Neural cell (in vitro differentiated cells): ENCODE measurements around the gene PLAC8L1. TPM values are rescaled to one million over a fixed set of nuclear protein-coding genes. Genes with fewer than 3 reads are reported as not detected.

Experiments used
- H2AFZ ChIP-seq: fragments of 200-600, 300-800 bp; sonication (generic), shearing (Covaris generic); 2 replicates; pipeline ENCODE4 v1.6.0; 2014; ENCODE audit warnings: low read depth, mild to moderate bottlenecking, antibody characterized with exemption, low read length, moderate library complexity
- H3F3A ChIP-seq: fragments of 200-600 bp; shearing (Covaris generic); 2 replicates; pipeline ENCODE4 v1.6.1; 2016; ENCODE audit warnings: mild to moderate bottlenecking, moderate library complexity, mixed read lengths, antibody characterized with exemption, low read length; ENCODE audit not compliant: insufficient read depth, poor library complexity, severe bottlenecking
- H3K27ac ChIP-seq: fragments of 200-600, 300-800 bp; sonication (generic), shearing (Covaris generic); 2 replicates; pipeline ENCODE4 v1.5.1; 2014; ENCODE audit warnings: mild to moderate bottlenecking, low read length, moderate library complexity
- H3K27me3 ChIP-seq: fragments of 300-800, 200-600 bp; sonication (generic), shearing (Covaris generic); 2 replicates; pipeline ENCODE4 v1.6.0; 2014; ENCODE audit warnings: mild to moderate bottlenecking, low read depth, low read length, moderate library complexity; ENCODE audit not compliant: insufficient read depth
- H3K36me3 ChIP-seq: fragments of 300-800, 200-600 bp; sonication (generic), shearing (Covaris generic); 2 replicates; pipeline ENCODE4 v1.5.1; 2014; ENCODE audit warnings: mild to moderate bottlenecking, antibody characterized with exemption, low read length, moderate library complexity; ENCODE audit not compliant: insufficient read depth
- H3K4me2 ChIP-seq: fragments of 300-800, 200-600 bp; sonication (generic), shearing (Covaris generic); 2 replicates; pipeline ENCODE4 v1.6.0; 2014; ENCODE audit warnings: mild to moderate bottlenecking, low read length
- H3K4me3 ChIP-seq: fragments of 300-800, 200-600 bp; sonication (generic), shearing (Covaris generic); 2 replicates; pipeline ENCODE4 v1.5.1; 2014; ENCODE audit warnings: mild to moderate bottlenecking, low read length, moderate library complexity
- H3K79me2 ChIP-seq: fragments of 200-600 bp; shearing (Covaris generic); replicated peaks from 2 replicates; pipeline ENCODE4 v1.6.0; 2014; ENCODE audit warnings: mild to moderate bottlenecking, low read length, moderate library complexity; ENCODE audit not compliant: insufficient read depth
- H3K9ac ChIP-seq: fragments of 300-800, 200-600 bp; sonication (generic), shearing (Covaris generic); 2 replicates; pipeline ENCODE4 v1.6.1; 2016; ENCODE audit warnings: mild to moderate bottlenecking, low read length, mixed read lengths
- H3K9me2 ChIP-seq: fragments of 200-600 bp; shearing (Covaris generic); 2 replicates; pipeline ENCODE4 v1.6.1; 2016; ENCODE audit warnings: mild to moderate bottlenecking, low read length, mixed read lengths; ENCODE audit not compliant: insufficient read depth
- H3K9me3 ChIP-seq: fragments of 200-600, 300-800 bp; sonication (generic), shearing (Covaris generic); 2 replicates; pipeline ENCODE4 v1.6.1; 2016; ENCODE audit warnings: mild to moderate bottlenecking, mixed run types, low read length, moderate library complexity, mixed read lengths
- H4K20me1 ChIP-seq: fragments of 200-600 bp; shearing (Covaris generic); 2 replicates; pipeline ENCODE4 v1.6.1; 2016; ENCODE audit warnings: mild to moderate bottlenecking, mixed run types; ENCODE audit not compliant: insufficient read depth
- CTCF ChIP-seq: fragments of 450-650 bp; IDR thresholded peaks from 2 replicates; pipeline ENCODE4 v1.5.1; 2014; ENCODE audit warnings: antibody characterized with exemption, mild to moderate bottlenecking, moderate library complexity; ENCODE audit not compliant: poor library complexity, severe bottlenecking
- EP300 ChIP-seq: fragments of 450-650 bp; conservative IDR thresholded peaks from 2 replicates; pipeline ENCODE4 v1.6.1; 2014; ENCODE audit warnings: antibody characterized with exemption, mild to moderate bottlenecking, moderate library complexity; ENCODE audit not compliant: poor library complexity, severe bottlenecking
- EZH2 ChIP-seq: fragments of 200-600, 300-800 bp; shearing (Covaris generic), sonication (generic); IDR thresholded peaks from 2 replicates; pipeline ENCODE4 v1.6.1; 2014; ENCODE audit warnings: antibody characterized with exemption, low read length, borderline replicate concordance, mild to moderate bottlenecking; ENCODE audit not compliant: insufficient read depth, poor library complexity, severe bottlenecking
- MXI1 ChIP-seq: fragments of 450-650 bp; conservative IDR thresholded peaks from 2 replicates; pipeline ENCODE4 v1.6.1; 2014; ENCODE audit warnings: antibody characterized with exemption, mild to moderate bottlenecking; ENCODE audit not compliant: poor library complexity, severe bottlenecking
- POLR2AphosphoS5 ChIP-seq: IDR thresholded peaks from 2 replicates; pipeline ENCODE4 v1.6.1; 2012
- RAD21 ChIP-seq: fragments of 450-650 bp; conservative IDR thresholded peaks from 2 replicates; pipeline ENCODE4 v1.6.1; 2014; ENCODE audit warnings: antibody characterized with exemption, mild to moderate bottlenecking, moderate library complexity
- REST ChIP-seq: IDR thresholded peaks from 2 replicates; pipeline ENCODE4 v1.6.1; 2012; ENCODE audit warnings: borderline replicate concordance
- SMC3 ChIP-seq: fragments of 450-650 bp; conservative IDR thresholded peaks from 2 replicates; pipeline ENCODE4 v1.6.1; 2014; ENCODE audit warnings: antibody characterized with exemption, mild to moderate bottlenecking, moderate library complexity; ENCODE audit not compliant: poor library complexity
- TAF1 ChIP-seq: IDR thresholded peaks from 2 replicates; pipeline ENCODE4 v1.6.1; 2012; ENCODE audit warnings: low read depth
- polyA plus RNA-seq: library from polyadenylated mRNA; depleted of rRNA; stranded (reverse); fragments of >200 nt; gene quantifications from 2 replicates; pipeline ENCODE4 v1.2.3, GENCODE V29; 2014

The PLAC8L1 gene
- polyA plus RNA-seq, 1 donor from 2014 or later = 0.93 TPM

- Histone ChIP-seq H3K9me3 (no peaks in the 10 kb centered on the region), H3K27me3 (no peaks in the 10 kb centered on the region), H3K79me2 (no peaks in the 10 kb centered on the region), H3K27ac (no peak overlapping the region), H3K36me3 (no peaks in the 10 kb centered on the region), H3K9me2 (no peaks in the 10 kb centered on the region), H3K4me3 (no peak overlapping the region), H3K9ac (no peak overlapping the region), H4K20me1 (no peaks in the 10 kb centered on the region), H3F3A (no peaks in the 10 kb centered on the region), H2AFZ (no peak overlapping the region), H3K4me2 (no peak overlapping the region)
- TF ChIP-seq TAF1 = no peak
- no peak for TF ChIP-seq EZH2
- TF ChIP-seq REST = no peak
- TF ChIP-seq CTCF = no peak
- no peak for TF ChIP-seq MXI1
- TF ChIP-seq POLR2AphosphoS5 = no peak
- TF ChIP-seq EP300 = no peak
- TF ChIP-seq SMC3 = no peak
- no peak for TF ChIP-seq RAD21
Measured at GRCh38 chr5:146098047-146098446, 7.3 kb downstream of the PLAC8L1 start.

- Histone ChIP-seq H3K27ac (no peak overlapping the region), H2AFZ (no peak overlapping the region), H3K4me2 (no peak overlapping the region), H3K79me2 (no peaks in the 10 kb centered on the region), H3K4me3 (no peak overlapping the region), H3K9ac (no peak overlapping the region), H4K20me1 (no peaks in the 10 kb centered on the region), H3K36me3 (no peaks in the 10 kb centered on the region), H3K27me3 (no peaks in the 10 kb centered on the region), H3K9me3 (no peaks in the 10 kb centered on the region), H3K9me2 (no peaks in the 10 kb centered on the region), H3F3A (no peaks in the 10 kb centered on the region)
- TF ChIP-seq REST (no peak), CTCF (no peak), EP300 (no peak), POLR2AphosphoS5 (no peak)
Measured at GRCh38 chr5:146091881-146092280, 13.5 kb downstream of the PLAC8L1 start.
